HG02588 (cell line): ENCODE results near the gene RHEBL1.
A peak's percentile ranks its signal among the peaks of the same experiment; 100 is the strongest.
"Not testable (repeated sequence)": the region's sequence is repeated elsewhere in the genome, so short reads cannot be mapped to it uniquely, and the experiment has no call there.

Experiments used
- ATAC-seq: cut with Tn5 transposase; IDR thresholded peaks from one replicate; pipeline ENCODE4 v1.9.1; 2021; ENCODE audit warnings: mild to moderate bottlenecking, moderate library complexity; ENCODE audit not compliant: unreplicated experiment

RHEBL1 gene

DNA sequence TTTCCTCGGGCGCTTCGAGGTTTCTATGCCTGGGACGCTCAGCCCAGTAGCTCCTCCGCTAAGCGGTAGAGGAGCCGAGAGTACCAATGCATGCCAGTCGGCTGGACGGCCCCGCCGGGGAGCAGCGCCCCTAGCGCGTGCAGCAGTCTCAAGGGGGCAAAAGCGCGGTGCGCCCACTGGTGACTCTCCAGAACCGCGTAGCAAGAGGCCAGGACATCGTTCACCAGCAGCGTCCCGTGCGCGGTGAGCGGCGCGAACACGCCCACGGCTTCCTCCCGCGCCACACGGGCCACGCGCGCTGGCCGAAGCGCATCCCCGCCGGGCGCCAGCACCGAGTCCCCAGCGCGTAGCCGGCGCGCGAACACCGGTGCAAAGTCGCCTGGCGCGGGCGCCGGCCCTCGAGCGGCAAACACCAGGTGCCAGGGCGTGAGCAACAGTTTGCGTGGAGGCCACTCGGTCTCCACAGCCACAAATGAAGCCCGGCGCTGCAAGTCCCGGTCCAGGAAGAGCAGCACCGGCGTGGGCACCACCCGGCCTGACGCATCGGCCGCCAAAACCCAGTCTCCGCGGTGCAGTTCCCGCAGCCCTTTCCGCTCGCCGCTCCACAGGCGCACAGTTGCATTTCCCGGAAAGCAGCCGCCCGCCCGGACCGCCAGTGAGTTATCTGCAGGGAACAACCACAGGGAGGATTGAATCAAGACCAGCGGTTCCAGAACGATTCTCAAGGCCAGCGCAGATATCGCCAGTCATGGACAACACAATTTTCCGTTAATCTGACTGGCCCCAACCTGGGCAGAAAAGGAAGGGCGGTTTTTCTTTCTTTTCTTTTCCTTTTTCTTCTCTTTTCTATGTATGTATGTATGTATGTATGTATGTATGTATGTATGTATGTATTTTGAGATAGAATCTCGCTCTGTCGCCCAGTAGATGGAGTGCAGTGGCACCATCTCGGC is 20.3 kb upstream of the RHEBL1 start:
- ATAC-seq, result no peak

DNA sequence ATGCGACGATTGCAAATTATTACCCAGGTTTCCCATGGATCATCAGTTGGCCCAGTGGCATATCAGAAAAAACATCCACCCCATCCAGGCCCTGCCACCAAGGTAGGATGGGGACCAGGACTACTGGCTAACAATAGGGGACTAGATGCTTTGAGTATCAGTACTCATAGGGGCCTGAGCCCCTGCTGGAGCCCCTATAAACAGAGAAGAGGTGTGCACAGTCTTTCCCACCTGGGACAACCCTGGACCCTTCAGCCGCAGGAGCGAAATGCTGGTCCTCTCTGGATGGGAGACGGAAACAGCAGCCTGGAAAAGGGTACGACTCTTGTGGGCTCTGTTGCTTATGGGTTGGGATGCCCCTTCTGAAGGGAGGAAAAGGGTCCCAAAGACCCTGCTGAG is 19.2 kb upstream of the RHEBL1 start:
- no peak for ATAC-seq

DNA sequence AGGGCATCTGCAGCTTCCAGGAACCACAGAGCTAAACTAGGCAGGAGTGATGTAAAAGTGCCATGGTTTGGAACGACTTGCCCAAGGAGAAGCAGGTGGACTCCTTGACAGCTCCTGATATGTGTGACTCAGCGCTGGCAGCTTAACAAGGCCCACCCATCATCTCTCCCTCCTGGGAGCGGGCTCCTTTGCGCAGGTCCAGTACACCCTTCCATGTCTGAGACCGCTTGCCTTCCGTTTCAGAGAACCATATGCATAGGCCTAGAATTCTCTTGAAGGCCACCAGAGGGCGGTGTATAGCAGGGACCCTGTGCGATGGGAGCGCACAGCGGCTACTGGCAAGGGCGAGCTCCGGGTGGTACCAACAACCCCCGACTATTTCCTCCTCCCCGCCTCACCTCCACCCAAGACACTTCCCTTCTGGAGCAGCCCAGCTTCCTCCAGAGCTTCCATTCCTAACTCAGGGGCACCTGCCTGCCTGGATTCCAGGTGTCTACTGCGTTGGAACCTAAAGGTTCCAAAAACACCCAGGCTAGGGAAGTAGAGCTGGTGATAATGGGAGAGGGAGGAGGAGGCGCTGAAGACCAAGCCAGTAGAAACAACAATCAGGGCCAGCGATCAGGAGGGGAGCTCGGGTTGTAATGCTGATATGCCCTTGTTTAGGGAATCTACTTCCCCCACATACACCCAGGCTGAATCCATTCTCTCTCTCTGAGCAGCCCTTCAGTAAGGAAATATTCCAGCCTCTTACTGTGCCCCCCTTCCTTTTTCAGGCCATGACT is 18.6 kb upstream of the RHEBL1 start:
- ATAC-seq, result peak; percentile 75

DNA sequence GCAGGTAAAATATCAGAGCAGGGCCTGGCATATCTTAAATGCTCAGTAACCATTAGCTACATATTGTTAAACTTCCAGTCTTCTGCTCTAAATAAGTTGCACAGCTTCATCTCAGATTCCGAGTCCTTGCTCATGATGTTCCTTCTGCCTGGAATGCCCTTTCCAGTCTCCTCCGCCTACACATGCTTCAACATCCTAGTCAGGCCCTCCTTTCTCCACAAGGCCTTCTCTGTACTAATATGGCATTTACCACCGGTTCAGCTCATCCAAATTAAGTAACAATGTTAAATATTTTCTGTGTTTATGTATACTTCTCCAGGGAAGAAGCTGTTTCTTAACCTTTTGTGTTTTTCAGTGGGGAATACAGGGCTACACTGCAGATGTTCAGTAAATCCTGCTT is 16.3 kb upstream of the RHEBL1 start:
- no peak for ATAC-seq

DNA sequence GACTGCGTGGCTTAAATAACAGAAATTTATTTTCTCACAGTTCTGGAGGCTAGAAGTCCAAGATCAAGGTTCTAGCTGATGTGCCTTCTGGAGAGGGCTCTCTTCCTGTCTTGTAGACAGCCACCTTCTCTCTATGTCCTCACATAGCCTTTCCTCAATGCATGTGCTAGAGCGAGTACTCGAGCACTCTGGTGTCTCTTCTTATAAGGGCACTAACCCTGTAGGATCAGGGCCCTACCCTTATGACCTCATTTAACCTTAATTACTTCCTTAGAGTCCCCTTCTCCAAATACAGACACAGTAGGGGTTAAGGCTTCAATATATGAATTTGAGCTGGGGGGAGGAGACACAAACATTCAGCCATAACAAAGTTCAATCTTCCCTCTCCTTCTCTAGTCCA is 14.7 kb upstream of the RHEBL1 start:
- no peak for ATAC-seq

DNA sequence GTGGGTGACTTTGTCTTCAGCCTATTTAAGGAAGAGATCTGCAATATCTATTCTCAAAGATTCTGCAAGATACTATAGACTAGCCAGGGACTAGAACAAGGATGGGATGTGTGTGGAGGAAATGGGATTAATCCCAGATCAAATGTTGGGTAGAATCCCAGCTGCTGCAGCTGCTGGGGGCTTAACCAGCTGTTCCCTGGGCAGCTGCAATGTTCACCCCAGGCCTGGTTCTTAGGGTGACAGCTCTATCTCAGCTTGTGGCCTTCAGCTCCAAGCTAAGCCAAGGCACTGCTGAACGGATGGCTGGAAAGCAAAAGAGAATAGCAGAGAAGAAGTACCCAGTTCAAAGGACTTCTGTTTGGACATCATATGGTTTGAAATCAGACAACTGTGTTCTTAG is 10.0 kb upstream of the RHEBL1 start:
- ATAC-seq, result no peak

DNA sequence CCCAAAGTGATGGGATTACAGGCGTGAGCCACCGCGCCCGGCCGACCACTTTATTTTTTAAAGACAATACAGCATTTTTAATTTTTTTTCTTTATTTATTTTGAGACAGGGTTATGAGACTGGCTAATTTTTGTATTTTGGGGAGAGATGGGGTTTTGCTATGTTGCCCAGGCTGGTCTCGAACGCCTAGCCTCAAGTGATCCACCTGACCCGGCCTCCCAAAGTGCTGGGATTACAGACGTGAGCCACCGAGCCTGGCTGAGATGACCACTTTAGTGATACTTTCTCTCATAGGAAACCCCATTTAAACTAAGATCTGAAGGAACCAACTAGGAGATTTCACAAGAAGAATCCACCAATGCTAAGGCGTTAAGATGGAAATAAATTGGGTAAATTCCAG is 1.2 kb upstream of the RHEBL1 start:
- no peak for ATAC-seq

DNA sequence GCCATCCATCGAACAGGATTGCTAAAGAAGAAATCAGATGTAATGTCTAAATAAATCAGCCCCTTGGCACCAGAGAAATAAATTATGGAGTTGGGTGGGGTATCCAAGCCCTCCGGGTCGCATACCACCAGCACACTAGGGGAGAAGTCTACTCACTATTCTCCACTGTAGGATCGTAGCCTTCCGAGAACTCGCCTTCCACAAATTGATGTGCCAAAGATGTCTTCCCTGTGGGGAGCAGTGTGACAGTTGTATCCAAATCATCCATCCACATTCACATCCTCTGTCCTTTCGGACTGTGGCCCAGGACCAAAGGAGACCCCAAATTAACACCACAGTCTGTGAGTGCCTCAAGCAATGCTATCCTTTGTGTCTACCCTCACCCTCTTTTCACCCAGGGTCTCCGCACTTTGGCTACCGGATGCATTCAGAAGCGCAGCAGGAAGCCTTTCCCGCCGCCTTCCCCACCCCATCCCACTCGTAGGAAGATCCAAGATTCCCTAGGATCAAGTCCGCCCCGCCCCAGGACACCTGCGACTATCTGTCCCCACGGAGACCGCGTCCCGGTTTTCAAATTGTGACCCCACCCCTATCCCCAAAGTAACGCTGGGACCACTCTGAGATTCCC is 786 bp downstream of the RHEBL1 start:
- ATAC-seq, result no peak

DNA sequence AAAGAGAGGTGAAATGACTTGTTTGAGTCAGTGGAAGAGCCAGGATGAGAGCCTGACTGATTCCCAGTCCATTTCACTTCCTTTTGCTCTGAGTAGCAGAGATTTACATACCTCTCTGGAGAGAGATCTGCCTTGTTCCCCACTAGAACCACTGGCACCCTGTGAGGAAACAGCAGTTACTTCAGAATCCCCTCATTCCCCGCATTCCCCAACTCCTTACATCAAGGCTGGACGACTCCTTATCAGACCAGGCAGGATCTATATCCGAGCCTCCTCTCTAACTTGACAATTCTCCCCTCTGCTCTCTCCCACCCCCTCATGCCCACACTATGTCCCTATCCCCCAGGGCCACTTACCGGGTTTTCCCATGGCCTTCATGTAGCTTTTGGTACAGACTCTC is 3.7 kb downstream of the RHEBL1 start:
- no peak for ATAC-seq

DNA sequence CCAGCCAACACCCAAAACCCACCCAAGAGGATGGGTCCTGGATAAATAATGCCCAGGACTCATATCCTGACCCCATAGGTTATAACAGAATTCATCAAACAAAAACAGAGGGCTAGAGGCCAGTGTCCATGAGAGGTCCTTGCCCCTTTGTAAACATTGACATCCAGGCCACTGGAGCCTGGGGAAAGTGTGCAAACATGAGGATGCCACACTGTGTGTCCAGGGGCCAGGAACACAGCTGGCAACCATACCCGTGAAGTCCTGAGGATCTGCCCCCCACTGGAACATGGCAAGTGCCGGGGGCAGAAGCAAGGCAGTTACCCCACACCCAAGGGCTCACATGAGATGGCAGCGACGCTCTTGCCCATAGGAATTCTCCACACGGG is 5.0 kb downstream of the RHEBL1 start:
- no peak for ATAC-seq

DNA sequence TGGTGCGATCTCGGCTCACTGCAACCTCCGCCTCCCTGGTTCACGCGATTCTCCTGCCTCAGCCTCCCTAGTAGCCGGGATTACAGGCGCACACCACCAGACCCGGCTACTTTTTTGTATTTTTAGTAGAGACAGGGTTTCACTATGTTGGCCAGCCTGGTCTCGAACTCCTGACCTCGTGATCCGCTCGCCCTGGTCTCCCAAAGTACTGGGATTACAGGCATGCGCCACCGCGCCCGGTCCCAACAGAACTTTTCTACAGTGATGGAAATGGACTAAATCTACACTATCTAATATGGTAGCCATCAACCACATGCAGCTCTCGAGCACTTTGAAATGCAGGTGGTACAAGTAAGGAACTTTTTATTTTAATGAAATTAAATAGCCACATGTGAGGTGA is 7.9 kb downstream of the RHEBL1 start:
- not testable (repeated sequence) for ATAC-seq

DNA sequence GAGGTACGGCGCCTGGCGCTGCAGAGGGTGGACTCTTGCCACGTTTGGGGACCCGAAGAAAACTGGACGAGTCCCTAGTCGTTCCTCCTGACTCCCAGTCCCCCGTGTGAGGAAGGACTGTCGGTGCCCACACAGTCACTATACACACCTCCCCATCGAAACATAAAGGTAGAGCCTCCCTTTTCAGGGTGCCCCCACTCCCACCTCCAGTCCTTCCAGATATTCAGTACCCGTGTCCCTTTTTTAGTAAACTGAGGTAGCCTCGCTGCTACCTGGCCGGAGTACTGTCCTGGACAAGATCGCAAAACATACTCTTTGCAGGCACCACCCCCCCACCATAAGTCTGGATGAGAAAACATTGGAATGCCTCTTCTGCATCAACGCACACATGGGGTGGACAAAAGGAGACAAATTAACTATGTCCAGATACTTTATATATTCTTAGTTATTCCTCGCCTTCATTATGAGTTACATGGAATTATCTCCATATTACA is 8.6 kb downstream of the RHEBL1 start:
- no peak for ATAC-seq

DNA sequence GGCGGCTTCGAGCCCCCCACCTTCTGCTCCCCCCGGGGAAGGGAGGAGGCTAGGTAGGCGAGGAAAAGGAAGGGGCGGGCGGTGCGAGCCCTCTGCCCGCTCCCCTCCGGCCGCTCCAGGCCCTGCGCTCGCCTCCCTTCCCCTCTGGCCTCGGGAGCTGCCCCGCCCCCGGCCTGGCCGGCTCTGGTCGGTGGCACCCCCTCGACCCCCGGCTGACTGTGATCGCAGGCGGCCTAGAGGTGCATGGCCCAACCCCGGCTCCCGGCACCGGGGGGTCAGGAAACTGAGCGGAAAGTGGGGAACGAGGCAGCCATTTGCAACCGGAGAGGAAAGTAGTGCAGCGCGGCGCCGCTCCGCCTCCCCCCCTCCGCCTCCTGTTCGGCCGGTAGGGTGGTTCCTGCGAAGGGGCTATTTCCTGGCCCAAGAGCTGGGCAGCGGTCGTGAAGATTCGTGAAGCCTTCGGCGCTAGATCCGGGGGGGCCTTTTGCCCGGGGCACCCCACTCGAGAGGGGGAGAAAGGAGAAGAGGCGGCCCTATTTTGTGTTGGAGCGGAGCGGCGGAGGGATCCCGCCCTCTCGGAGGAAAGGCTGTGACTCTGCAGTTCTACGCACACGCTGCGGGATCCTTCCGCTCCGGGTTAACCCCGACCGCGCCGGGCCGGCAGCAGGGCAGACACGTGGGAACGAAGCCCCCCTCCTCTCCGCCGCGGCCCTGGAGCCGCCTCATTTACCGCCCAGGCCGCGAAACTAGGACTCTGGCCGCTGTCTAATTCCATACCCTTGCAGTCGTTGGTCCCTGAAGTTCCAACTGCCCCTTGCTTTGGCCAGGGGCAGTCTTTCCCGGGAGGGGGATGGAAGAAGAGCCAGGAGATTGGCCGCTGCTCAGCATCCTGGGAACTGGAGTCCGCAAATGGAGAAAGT is 9.3 kb downstream of the RHEBL1 start, which contains the start of gene KMT2D:
Gene KMT2D, minus strand, starts transcription at position 558 of the 920 bp plus-strand sequence. CDS start 5,470 bp downstream, outside the sequence.
- peak; percentile 45 for ATAC-seq

DNA sequence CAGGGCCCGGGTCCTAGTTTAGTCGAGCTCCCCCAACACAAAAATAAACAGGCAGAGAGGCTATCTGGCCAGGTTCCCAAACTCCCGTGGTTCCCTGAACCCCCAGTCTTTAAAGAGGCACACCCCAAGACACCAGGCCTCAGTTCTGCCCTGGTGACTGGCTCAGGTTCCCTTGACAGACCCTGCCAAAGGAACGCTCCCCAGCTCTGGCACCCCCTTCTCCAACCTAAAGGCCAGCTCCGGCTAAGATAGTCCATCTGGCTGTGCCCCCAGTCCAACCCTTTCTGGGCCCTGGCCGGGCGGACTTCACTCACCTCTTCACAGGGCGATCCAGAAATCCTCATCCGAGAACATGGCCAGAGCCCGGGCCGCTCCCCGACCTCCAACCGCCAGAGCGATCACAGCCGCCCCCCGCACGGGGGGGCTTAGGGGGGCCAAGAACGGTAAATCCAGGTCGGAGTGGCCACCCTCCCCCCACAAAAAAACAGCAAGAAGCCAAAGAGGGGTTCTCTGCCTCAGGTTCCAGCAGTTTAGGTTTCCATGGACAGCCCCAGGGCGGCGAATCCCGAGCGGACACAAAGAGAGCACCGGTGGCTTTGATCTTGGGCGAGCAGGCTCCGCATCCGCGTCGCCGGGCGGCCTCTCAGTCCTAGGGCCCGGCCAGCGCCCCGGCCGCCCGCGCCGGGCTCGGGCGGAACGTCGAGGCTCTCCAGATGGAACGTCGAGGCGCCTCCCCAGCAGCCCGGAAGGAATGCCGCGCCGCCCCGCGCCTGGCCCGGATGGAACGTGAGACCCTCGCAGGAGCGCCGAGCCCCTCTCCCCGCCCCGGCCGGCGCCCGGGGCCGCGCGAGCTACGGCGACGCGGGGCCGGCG is 10.2 kb downstream of the RHEBL1 start:
- ATAC-seq, result peak; percentile 11

DNA sequence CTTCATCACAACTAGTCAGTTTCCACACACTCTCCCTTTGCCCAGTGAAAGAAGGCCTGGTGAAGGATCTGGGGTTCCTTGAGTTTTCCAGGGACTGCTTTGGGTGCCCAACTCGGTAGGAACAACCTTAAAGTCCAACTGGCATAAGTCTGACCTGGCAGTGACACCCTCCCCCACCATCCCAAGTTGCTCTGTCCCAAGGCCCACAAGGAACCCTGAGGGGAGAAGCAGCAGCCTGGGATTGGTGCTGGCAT is 10.8 kb downstream of the RHEBL1 start:
- ATAC-seq, result no peak

DNA sequence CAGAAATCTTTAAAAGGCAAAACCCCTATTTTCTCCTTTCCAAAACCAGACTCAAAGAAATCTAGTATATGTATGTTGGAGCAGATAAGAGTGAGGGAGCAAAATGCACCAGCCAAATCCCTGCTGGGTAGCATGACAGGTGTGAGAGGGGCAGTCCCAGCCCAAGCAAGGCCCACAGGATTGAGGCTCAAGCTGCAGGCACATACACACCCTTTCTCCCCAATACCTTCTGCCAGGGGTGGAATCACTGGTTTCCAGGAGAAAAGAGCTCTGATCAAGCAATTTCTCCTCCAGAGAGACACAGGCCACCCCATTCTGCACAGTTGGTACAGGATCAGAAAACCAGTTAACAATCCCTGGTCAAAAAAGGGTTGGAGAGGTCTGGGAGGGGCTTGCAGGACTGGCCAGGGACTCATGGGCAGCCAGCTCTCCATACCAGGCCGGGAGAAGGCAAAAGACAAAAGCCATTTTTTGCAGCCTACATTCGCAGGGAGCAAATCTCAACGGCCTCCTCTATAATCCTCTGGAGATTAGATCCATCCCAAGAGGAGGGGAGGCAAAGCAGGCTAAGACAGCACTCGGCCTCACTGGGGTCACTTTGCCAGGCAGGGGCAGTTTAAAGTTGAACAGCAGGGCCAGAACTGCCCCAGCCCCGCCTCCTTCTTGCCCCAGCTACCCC is 11.3 kb downstream of the RHEBL1 start:
- no peak for ATAC-seq

DNA sequence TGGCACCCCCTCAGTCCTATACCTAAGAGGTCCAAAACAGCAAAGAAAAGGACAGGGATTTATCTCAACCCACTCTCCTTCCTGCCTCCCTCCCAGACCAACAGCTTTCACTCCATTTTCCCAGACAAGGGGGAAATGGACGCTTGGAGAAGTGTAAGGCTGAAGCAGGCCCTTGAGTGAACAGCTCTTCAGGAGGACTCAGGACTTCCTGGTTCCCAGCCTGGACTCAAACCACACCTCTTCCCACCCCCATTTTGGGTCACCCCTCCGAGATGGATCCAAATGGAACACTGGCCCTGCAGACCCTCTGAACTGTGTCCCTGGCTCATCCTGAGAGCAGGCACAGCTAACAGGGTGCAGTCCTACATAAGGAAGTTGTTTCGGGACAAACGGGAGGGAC is 11.9 kb downstream of the RHEBL1 start:
- ATAC-seq, result no peak

DNA sequence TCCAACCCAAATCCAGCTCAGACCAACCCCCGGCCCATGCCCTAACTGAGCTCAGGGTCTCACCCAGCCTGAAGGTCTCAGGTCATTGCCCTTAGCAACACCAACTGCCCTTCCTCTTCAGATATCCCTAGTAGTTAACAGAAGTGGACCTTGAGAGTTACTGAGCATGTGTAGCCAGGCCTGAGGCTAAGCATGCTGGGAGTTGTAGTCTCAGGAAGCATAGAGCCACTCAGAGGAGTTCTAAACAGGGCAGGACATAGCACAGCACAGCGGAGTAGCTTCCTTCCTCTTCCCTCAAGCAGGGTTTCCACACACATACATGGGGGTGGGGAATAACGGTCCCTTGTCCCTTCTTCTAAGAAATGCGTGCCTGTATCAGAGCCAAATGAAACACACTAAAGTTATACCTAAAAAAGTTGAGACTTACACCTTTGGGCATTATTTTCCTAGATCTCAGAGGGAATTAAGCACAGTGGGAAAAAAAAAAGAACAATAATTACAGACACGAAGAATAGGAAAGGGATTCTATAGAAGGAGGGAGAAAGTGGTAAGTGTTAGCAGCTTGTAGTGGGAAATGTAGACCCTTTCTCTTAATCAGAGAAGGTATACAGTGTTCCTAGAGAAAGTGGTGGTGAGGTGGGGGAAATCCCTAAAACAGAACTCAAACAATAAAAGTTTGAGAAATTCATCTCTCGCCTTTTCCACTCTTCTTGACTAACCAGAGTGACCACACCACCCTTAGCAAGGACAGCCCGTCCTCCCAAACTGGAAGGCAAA is 13.6 kb downstream of the RHEBL1 start:
- ATAC-seq, result peak; percentile 63
